HCT116 (cell line): ENCODE data around the gene CUX1. TPM values are rescaled to one million over a fixed set of nuclear protein-coding genes. Genes with fewer than 3 reads are reported as not detected.

Source experiments
- ATAC-seq: fragments of 200-7000 bp; cut with Tn5 transposase; 2 replicates; pipeline ENCODE4 v1.9.1; 2020; ENCODE audit warnings: mild to moderate bottlenecking, moderate library complexity
- BruUV-seq: library from RNA; stranded (reverse); fragments of 400-500 nt; replicated peaks from 2 replicates; lab custom pipeline; 2021; lab: Mats Ljungman, UMichigan
- CTCF ChIA-PET: fragments of 300-600 bp; sonication (Branson Sonifier 250); formaldehyde crosslinking; loops from one replicate; lab custom pipeline; 2021; ENCODE audit warnings: antibody characterized with exemption; lab: Charles Lee
- POLR2A ChIA-PET: fragments of 300-600, 350-600 bp; sonication (Branson Sonifier 250); formaldehyde crosslinking; loops from one replicate; lab custom pipeline; 2021; ENCODE audit warnings: antibody characterized with exemption; lab: Charles Lee
- RAD21 ChIA-PET, 2 experiments: fragments of 300-600 bp; sonication (Branson Sonifier 250); formaldehyde crosslinking; loops; one replicate each; lab custom pipeline; 2023; ENCODE audit warnings: low total read pairs in 2 of 2; ENCODE audit not compliant: uncharacterized antibody in 2 of 2, unreplicated experiment in 2 of 2, low non-redundant PET in 1 of 2; lab: Charles Lee
- DNase-seq: peaks from one replicate; pipeline ENCODE4 v3.0.0-alpha.2; 2010; ENCODE audit warnings: low read depth, low spot score
- H2AFZ ChIP-seq: fragments of 200-600 bp; shearing (Covaris generic), sonication (generic); 2 replicates; pipeline ENCODE4 v1.6.1; 2017; ENCODE audit warnings: low read depth, mixed run types, mixed read lengths, antibody characterized with exemption, low read length; ENCODE audit not compliant: poor library complexity, severe bottlenecking
- H3K27ac ChIP-seq: 2 replicates; pipeline ENCODE4 v1.5.1; 2012; ENCODE audit warnings: low read depth, low read length
- H3K27me3 ChIP-seq: fragments of 200-600 bp; sonication (generic); 2 replicates; pipeline ENCODE4 v1.6.1; 2016; ENCODE audit warnings: mixed run types, low read length, mixed read lengths; ENCODE audit not compliant: insufficient read depth
- H3K36me3 ChIP-seq, 2 experiments: fragments of 200-500 bp in 1 of 2; fragments of 200-600 bp in 1 of 2; sonication (Bioruptor generic) in 1 of 2; sonication (generic) in 1 of 2; 2 replicates each; pipeline versions ENCODE4 v1.5.1 to v1.6.1; 2014 to 2016; ENCODE audit warnings: low read length in 2 of 2, inconsistent platforms in 1 of 2, mixed read lengths in 1 of 2, mixed run types in 1 of 2; ENCODE audit not compliant: insufficient read depth in 2 of 2, control insufficient read depth in 1 of 2
- H3K4me1 ChIP-seq, 2 experiments: fragments of 200-600 bp in 1 of 2; sonication (generic) in 1 of 2; 2 replicates each; pipeline versions ENCODE4 v1.5.1 to v1.6.1; 2012 to 2017; ENCODE audit warnings: low read length in 2 of 2, inconsistent platforms in 1 of 2, mild to moderate bottlenecking in 1 of 2, mixed read lengths in 1 of 2, mixed run types in 1 of 2, moderate library complexity in 1 of 2; ENCODE audit not compliant: insufficient read depth in 2 of 2, control insufficient read depth in 1 of 2
- H3K4me2 ChIP-seq: fragments of 200-600 bp; sonication (generic); 2 replicates; pipeline ENCODE4 v1.6.1; 2017; ENCODE audit warnings: mixed run types, low read length, mixed read lengths
- H3K4me3 ChIP-seq, 2 experiments: fragments of 200-600 bp in 1 of 2; sonication (generic) in 1 of 2; replicated peaks in 1 of 2; 2 replicates each; pipeline ENCODE4 v1.5.1; 2011 to 2016; ENCODE audit warnings: low read length in 2 of 2, control low read depth in 1 of 2, low read depth in 1 of 2, mild to moderate bottlenecking in 1 of 2, mixed read lengths in 1 of 2, mixed run types in 1 of 2
- H3K79me2 ChIP-seq: fragments of 200-600 bp; sonication (generic); 2 replicates; pipeline ENCODE4 v1.6.1; 2017; ENCODE audit warnings: mild to moderate bottlenecking, mixed run types, low read length, moderate library complexity, mixed read lengths; ENCODE audit not compliant: insufficient read depth
- H3K9ac ChIP-seq: fragments of 200-600 bp; sonication (generic); 2 replicates; pipeline ENCODE4 v1.6.1; 2016; ENCODE audit warnings: low read length, mixed read lengths
- H3K9me2 ChIP-seq: fragments of 200-600 bp; sonication (generic), shearing (Covaris generic); 2 replicates; pipeline ENCODE4 v1.6.1; 2017; ENCODE audit warnings: mixed run types, mild to moderate bottlenecking, moderate library complexity; ENCODE audit not compliant: insufficient read depth
- H3K9me3 ChIP-seq, 2 experiments: fragments of 200-500 bp in 1 of 2; fragments of 200-600 bp in 1 of 2; sonication (Bioruptor generic) in 1 of 2; sonication (generic) in 1 of 2; 2 replicates each; pipeline ENCODE4 v1.6.1; 2014 to 2017; ENCODE audit warnings: low read length in 2 of 2, mixed read lengths in 2 of 2, inconsistent platforms in 1 of 2, low read depth in 1 of 2, mild to moderate bottlenecking in 1 of 2, mixed run types in 1 of 2, moderate library complexity in 1 of 2; ENCODE audit not compliant: control insufficient read depth in 1 of 2, insufficient read depth in 1 of 2
- H4K20me1 ChIP-seq: fragments of 200-600 bp; sonication (generic), shearing (Covaris generic); 2 replicates; pipeline ENCODE4 v1.6.1; 2017; ENCODE audit warnings: mixed run types, mild to moderate bottlenecking, moderate library complexity; ENCODE audit not compliant: insufficient read depth
- CBX3 ChIP-seq: IDR thresholded peaks from 2 replicates; pipeline ENCODE4 v1.6.1; 2012; ENCODE audit warnings: low read depth
- ELF1 ChIP-seq: IDR thresholded peaks from 2 replicates; pipeline ENCODE4 v1.6.1; 2012; ENCODE audit warnings: low read depth, borderline replicate concordance
- EZH2phosphoT487 ChIP-seq: fragments of 200-600 bp; IDR thresholded peaks from 2 replicates; pipeline ENCODE4 v1.6.1; 2018; ENCODE audit warnings: antibody characterized with exemption, borderline replicate concordance
- JUND ChIP-seq: IDR thresholded peaks from 2 replicates; pipeline ENCODE4 v1.6.1; 2012
- POLR2A ChIP-seq: IDR thresholded peaks from 2 replicates; pipeline ENCODE4 v1.7.0; 2011; ENCODE audit warnings: borderline replicate concordance; ENCODE audit not compliant: insufficient read depth, insufficient read length; ENCODE audit errors: extremely low read depth
- POLR2AphosphoS5 ChIP-seq: IDR thresholded peaks from 2 replicates; pipeline ENCODE4 v1.6.1; 2011; ENCODE audit warnings: mild to moderate bottlenecking, low read depth, low read length, moderate library complexity
- RAD21 ChIP-seq: IDR thresholded peaks from 2 replicates; pipeline ENCODE4 v1.6.1; 2012; ENCODE audit warnings: low read depth, mild to moderate bottlenecking
- SIN3A ChIP-seq: IDR thresholded peaks from 2 replicates; pipeline ENCODE4 v1.6.1; 2012; ENCODE audit warnings: low read depth
- SP1 ChIP-seq: IDR thresholded peaks from 2 replicates; pipeline ENCODE4 v1.6.1; 2012; ENCODE audit warnings: low read depth
- SRF ChIP-seq: IDR thresholded peaks from 2 replicates; pipeline ENCODE4 v1.6.1; 2012; ENCODE audit warnings: low read depth
- YY1 ChIP-seq: IDR thresholded peaks from 2 replicates; pipeline ENCODE4 v1.6.1; 2011; ENCODE audit warnings: low read length, low read depth, moderate library complexity, mild to moderate bottlenecking; ENCODE audit not compliant: insufficient replicate concordance; ENCODE audit errors: extremely low read depth
- ZFX ChIP-seq: fragments of 450-650 bp; IDR thresholded peaks from 2 replicates; pipeline ENCODE4 v1.6.1; 2017
- intact Hi-C: fragments of 100-400 bp; cut with micrococcal nuclease; formaldehyde crosslinking; loops from 2 replicates; pipeline ENCODE4 v1.10.0; 2022
- total RNA-seq: library from RNA; stranded (reverse); gene quantifications from one replicate; pipeline ENCODE4 v1.2.1, GENCODE V29; 2021; ENCODE audit not compliant: unreplicated experiment
- TF ChIP-seq, protein P1 (sequence below): IDR thresholded peaks from 2 replicates; pipeline ENCODE4 v1.6.1; 2012
- TF ChIP-seq, protein P2 (sequence below): IDR thresholded peaks from 2 replicates; pipeline ENCODE4 v1.6.1; 2011; ENCODE audit warnings: mild to moderate bottlenecking, low read length, moderate library complexity; ENCODE audit not compliant: insufficient replicate concordance; ENCODE audit errors: extremely low read depth

CUX1 gene
- total RNA-seq, 1 experiment from 2014 or later, result 68.9 TPM

GRCh38 chr7:102004229-102004628 lies 186.8 kb downstream of the CUX1 start:
- intact Hi-C loops, result no loop called here
- no peak overlapping the region for H3K4me2 ChIP-seq
- no peak for DNase-seq
- no TSS peak for BruUV-seq
- H3K4me1 ChIP-seq, result peaks cover 5 to 20% of the 10 kb centered on the region in 2 experiments; a peak in 3 of 4 replicates
- H3K9me3 ChIP-seq, result no peaks in the 10 kb centered on the region
- peaks cover 11% of the 10 kb centered on the region; the same call in 1 of the 2 replicates for H3K79me2 ChIP-seq
- H3K9me2 ChIP-seq, result no peaks in the 10 kb centered on the region
- TF ChIP-seq ELF1 (no peak), POLR2AphosphoS5 (no peak), SP1 (no peak), YY1 (no peak), CBX3 (no peak), EZH2phosphoT487 (no peak), SIN3A (no peak), RAD21 (no peak), POLR2A (no peak), SRF (no peak), ZFX (no peak), JUND (no peak)
- TF ChIP-seq, protein P1, sequence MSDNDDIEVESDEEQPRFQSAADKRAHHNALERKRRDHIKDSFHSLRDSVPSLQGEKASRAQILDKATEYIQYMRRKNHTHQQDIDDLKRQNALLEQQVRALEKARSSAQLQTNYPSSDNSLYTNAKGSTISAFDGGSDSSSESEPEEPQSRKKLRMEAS, result no peak
- TF ChIP-seq, protein P2, sequence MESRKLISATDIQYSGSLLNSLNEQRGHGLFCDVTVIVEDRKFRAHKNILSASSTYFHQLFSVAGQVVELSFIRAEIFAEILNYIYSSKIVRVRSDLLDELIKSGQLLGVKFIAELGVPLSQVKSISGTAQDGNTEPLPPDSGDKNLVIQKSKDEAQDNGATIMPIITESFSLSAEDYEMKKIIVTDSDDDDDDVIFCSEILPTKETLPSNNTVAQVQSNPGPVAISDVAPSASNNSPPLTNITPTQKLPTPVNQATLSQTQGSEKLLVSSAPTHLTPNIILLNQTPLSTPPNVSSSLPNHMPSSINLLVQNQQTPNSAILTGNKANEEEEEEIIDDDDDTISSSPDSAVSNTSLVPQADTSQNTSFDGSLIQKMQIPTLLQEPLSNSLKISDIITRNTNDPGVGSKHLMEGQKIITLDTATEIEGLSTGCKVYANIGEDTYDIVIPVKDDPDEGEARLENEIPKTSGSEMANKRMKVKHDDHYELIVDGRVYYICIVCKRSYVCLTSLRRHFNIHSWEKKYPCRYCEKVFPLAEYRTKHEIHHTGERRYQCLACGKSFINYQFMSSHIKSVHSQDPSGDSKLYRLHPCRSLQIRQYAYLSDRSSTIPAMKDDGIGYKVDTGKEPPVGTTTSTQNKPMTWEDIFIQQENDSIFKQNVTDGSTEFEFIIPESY, result no peak
- ChIA-PET RAD21 (no interaction called here), CTCF (no interaction called here), POLR2A (no interaction called here)
- no peak overlapping the region for H2AFZ ChIP-seq
- H3K27ac ChIP-seq, result no peak overlapping the region
- H4K20me1 ChIP-seq, result no peaks in the 10 kb centered on the region
- no peaks in the 10 kb centered on the region for H3K27me3 ChIP-seq
- no peak overlapping the region for H3K9ac ChIP-seq
- H3K4me3 ChIP-seq, result no peak overlapping the region
- H3K36me3 ChIP-seq, result no peaks in the 10 kb centered on the region
- no peak for ATAC-seq
